Hematopoietic multipotent progenitor cell (in vitro differentiated cells): Measurements from ENCODE around the gene SPACA9. TPM values are rescaled to one million over a fixed set of nuclear protein-coding genes. Genes with fewer than 3 reads are reported as not detected.

ENCODE experiments used
- DNase-seq, 3 donors: peaks; one replicate each; pipeline ENCODE4 v3.0.0-alpha.2; 2011 to 2015; ENCODE audit warnings: low read depth in 2 of 3, low spot score in 2 of 3
- total RNA-seq: library from RNA; depleted of rRNA; stranded (reverse); fragments of >200 nt; gene quantifications from one replicate; pipeline ENCODE4 v1.2.3, GENCODE V29; 2012

The SPACA9 gene
- total RNA-seq, 1 donor = 10.0 TPM

- no peak for DNase-seq
These were observed 16.2 kb upstream of the SPACA9 start for GRCh38 chr9:132862533-132862932.

GRCh38 chr9:132863096-132863495 is 15.6 kb upstream of the SPACA9 start:
- DNase-seq = no peak

GRCh38 chr9:132864277-132864676 is 14.4 kb upstream of the SPACA9 start:
- no peak for DNase-seq

GRCh38 chr9:132864691-132865090 is 14.0 kb upstream of the SPACA9 start:
- no peak for DNase-seq

GRCh38 chr9:132866898-132867297 is 11.8 kb upstream of the SPACA9 start:
- DNase-seq = no peak

GRCh38 chr9:132869266-132869665 is 9.4 kb upstream of the SPACA9 start:
- DNase-seq = no peak

- no peak for DNase-seq
These were observed 5.3 kb upstream of the SPACA9 start for GRCh38 chr9:132873403-132873802.

GRCh38 chr9:132875159-132875558 is 3.5 kb upstream of the SPACA9 start:
- no peak for DNase-seq

- no peak for DNase-seq
These were observed 1.8 kb upstream of the SPACA9 start for GRCh38 chr9:132876849-132877248.

- no peak for DNase-seq
These were observed 1.3 kb upstream of the SPACA9 start for GRCh38 chr9:132877458-132877823.

- DNase-seq = peak; percentile 67 to 75 (median 72)
These were observed 639 bp upstream of the SPACA9 start, which contains the start of gene AK8 for GRCh38 chr9:132877824-132878694. TSS of gene AK8 (minus strand) at chr9:132878284. CDS start at chr9:132878255, 29 bp downstream.

- DNase-seq = peak in 1 of 3 donors; percentile 46
These were observed 992 bp downstream of the SPACA9 start for GRCh38 chr9:132879457-132880323.

- no peak for DNase-seq
These were observed 1.6 kb downstream of the SPACA9 start for GRCh38 chr9:132880324-132880661.

- DNase-seq = peak in 1 of 3 donors; percentile 36
These were observed 3.1 kb downstream of the SPACA9 start for GRCh38 chr9:132881826-132882225.

GRCh38 chr9:132882616-132883015 is 3.9 kb downstream of the SPACA9 start:
- DNase-seq = no peak

GRCh38 chr9:132883349-132884294 is 4.9 kb downstream of the SPACA9 start:
- DNase-seq = no peak

- peak in 2 of 3 donors; percentile 76 to 89 for DNase-seq
These were observed 7.1 kb downstream of the SPACA9 start for GRCh38 chr9:132885720-132886333.

GRCh38 chr9:132886334-132886725 is 7.6 kb downstream of the SPACA9 start:
- no peak for DNase-seq

- DNase-seq = no peak
These were observed 8.8 kb downstream of the SPACA9 start for GRCh38 chr9:132887181-132888120.
